HG03139 (cell line): Measurements from ENCODE around the gene EXTL1.

Experiments used
- ATAC-seq: cut with Tn5 transposase; IDR thresholded peaks from one replicate; pipeline ENCODE4 v1.9.1; 2021; ENCODE audit not compliant: unreplicated experiment

EXTL1 gene

GRCh38 chr1:26041978-26042377, 20.4 kb downstream of the EXTL1 start:
- ATAC-seq = no peak

- ATAC-seq = no peak
Observed at GRCh38 chr1:26043765-26044164, 22.2 kb downstream of the EXTL1 start.

- ATAC-seq = no peak
Observed at GRCh38 chr1:26044414-26044813, 22.8 kb downstream of the EXTL1 start.

- ATAC-seq = no peak
Observed at GRCh38 chr1:26044971-26045721, 23.6 kb downstream of the EXTL1 start.

- no peak for ATAC-seq
Observed at GRCh38 chr1:26045722-26046245, 24.2 kb downstream of the EXTL1 start, which contains the start of gene SLC30A2. SLC30A2 (minus strand) TSS chr1:26046118; CDS start chr1:26045896, 222 bp downstream.

GRCh38 chr1:26046246-26047095, 24.9 kb downstream of the EXTL1 start:
- ATAC-seq = no peak

- ATAC-seq = no peak
Observed at GRCh38 chr1:26047278-26047874, 25.8 kb downstream of the EXTL1 start.

- no peak for ATAC-seq
Observed at GRCh38 chr1:26049531-26050247, 28.1 kb downstream of the EXTL1 start.

GRCh38 chr1:26050248-26050640, 28.7 kb downstream of the EXTL1 start:
- ATAC-seq = no peak

GRCh38 chr1:26053718-26054560, 32.4 kb downstream of the EXTL1 start:
- no peak for ATAC-seq

- ATAC-seq = no peak
Observed at GRCh38 chr1:26055041-26055440, 33.5 kb downstream of the EXTL1 start.

GRCh38 chr1:26057189-26057588, 35.6 kb downstream of the EXTL1 start:
- no peak for ATAC-seq

GRCh38 chr1:26058052-26058595, 36.5 kb downstream of the EXTL1 start:
- no peak for ATAC-seq

- ATAC-seq = no peak
Observed at GRCh38 chr1:26059906-26060305, 38.3 kb downstream of the EXTL1 start.

GRCh38 chr1:26060832-26061574, 39.4 kb downstream of the EXTL1 start:
- ATAC-seq = no peak

GRCh38 chr1:26064553-26064952, 43.0 kb downstream of the EXTL1 start:
- no peak for ATAC-seq

GRCh38 chr1:26066160-26066559, 44.6 kb downstream of the EXTL1 start:
- ATAC-seq = no peak

GRCh38 chr1:26066857-26067256, 45.3 kb downstream of the EXTL1 start:
- ATAC-seq = no peak

GRCh38 chr1:26067432-26067911, 45.9 kb downstream of the EXTL1 start, which contains the start of gene TRIM63:
TRIM63 (minus strand) TSS chr1:26067630; CDS start chr1:26067494, 136 bp downstream.
- no peak for ATAC-seq
